Testis (tissue), 3 donors: ENCODE measurements around the gene MAP3K4. TPM values are rescaled to one million over a fixed set of nuclear protein-coding genes. Genes with fewer than 3 reads are reported as not detected.

ENCODE experiments used
- DNase-seq: peaks from one replicate; pipeline ENCODE4 v3.0.0-alpha.2; 2019
- H3K27ac ChIP-seq, 2 donors: fragments of 200-600 bp; sonication (generic); one replicate each; pipeline ENCODE4 v1.5.1; 2019
- H3K27me3 ChIP-seq: fragments of 200-600 bp; sonication (generic); one replicate; pipeline ENCODE4 v1.5.1; 2019
- H3K36me3 ChIP-seq: fragments of 200-600 bp; sonication (generic); one replicate; pipeline ENCODE4 v1.5.1; 2017; ENCODE audit warnings: low read depth; ENCODE audit errors: missing control alignments
- H3K4me1 ChIP-seq: fragments of 200-600 bp; sonication (generic); one replicate; pipeline ENCODE4 v1.5.1; 2019
- H3K4me3 ChIP-seq, 2 donors: fragments of 200-600 bp; sonication (generic); one replicate each; pipeline ENCODE4 v1.5.1; 2017 to 2019
- H3K9me3 ChIP-seq: fragments of 200-600 bp; sonication (generic); one replicate; pipeline ENCODE4 v1.5.1; 2017
- CTCF ChIP-seq, 3 experiments: fragments of 450-650 bp in 2 of 3; fragments of 200-600 bp in 1 of 3; sonication (generic) in 1 of 3; IDR thresholded peaks; one replicate each; pipeline ENCODE4 v1.5.1; 2016 to 2019; ENCODE audit warnings: antibody characterized with exemption in 3 of 3, mild to moderate bottlenecking in 2 of 3, moderate library complexity in 1 of 3
- POLR2A ChIP-seq: fragments of 450-650 bp; IDR thresholded peaks from one replicate; pipeline ENCODE4 v1.6.1; 2017; ENCODE audit warnings: antibody characterized with exemption, mild to moderate bottlenecking, moderate library complexity
- WGBS, 2 donors: methylation state at CpG; one replicate each; pipeline ENCODE4 v1.1.5; 2018; 5-methylcytosine and 5-hydroxymethylcytosine counted together
- intact Hi-C: fragments of 100-400 bp; cut with DNase I; formaldehyde crosslinking; loops from one replicate; pipeline ENCODE4 v1.15.1; 2023; ENCODE audit warnings: low total_unique reads
- polyA plus RNA-seq: library from polyadenylated mRNA; stranded (reverse); fragments of 350-450 nt; fragmentation: Illumina TruSeq; extraction: RNeasy Lipid Tissue Mini Kit (QIAGEN cat#74804); gene quantifications from one replicate; pipeline ENCODE4 v1.2.3, GENCODE V29; 2014; ENCODE audit warnings: low read depth, low replicate concordance; ENCODE audit not compliant: insufficient read depth
- total RNA-seq, 2 donors: library from RNA; depleted of rRNA; stranded (reverse); fragments of >200 nt; gene quantifications; one replicate each; pipeline ENCODE4 v1.2.3, GENCODE V29; 2016

Gene MAP3K4
- total and polyA plus RNA-seq, 3 donors from 2014 or later, result 45.0 to 77.7 (median 65.4) TPM

GRCh38 chr6:161137839-161138542, 146.4 kb downstream of the MAP3K4 start:
- H3K4me1 ChIP-seq, result no peaks in the 10 kb centered on the region
- no peak for DNase-seq
- no peak for TF ChIP-seq CTCF (IDR thresholded peaks at IDR 0.05)
- no peak for TF ChIP-seq POLR2A
- H3K27me3 ChIP-seq, result no peaks in the 10 kb centered on the region
- no peaks in the 10 kb centered on the region for H3K9me3 ChIP-seq
- H3K36me3 ChIP-seq, result no peaks in the 10 kb centered on the region
- no peak overlapping the region for H3K27ac ChIP-seq
- intact Hi-C loops, result no loop called here
- H3K4me3 ChIP-seq, result no peak overlapping the region
- 92 to 95% methylated on average over 10 to 12 of the region's 12 CpGs for WGBS, 2 donors

- TF ChIP-seq CTCF (IDR thresholded peaks at IDR 0.05), result no peak
- no peak for TF ChIP-seq POLR2A
- no peak overlapping the region for H3K4me3 ChIP-seq
- intact Hi-C loops, result no loop called here
- H3K36me3 ChIP-seq, result no peaks in the 10 kb centered on the region
- H3K27me3 ChIP-seq, result no peaks in the 10 kb centered on the region
- DNase-seq, result no peak
- H3K27ac ChIP-seq, result no peak overlapping the region
- H3K9me3 ChIP-seq, result no peaks in the 10 kb centered on the region
- H3K4me1 ChIP-seq, result no peaks in the 10 kb centered on the region
- WGBS, 2 donors, result 91 to 93% methylated on average over 18 to 23 of the region's 23 CpGs
These were observed 147.2 kb downstream of the MAP3K4 start for GRCh38 chr6:161138543-161139303.

- no peak for TF ChIP-seq CTCF (IDR thresholded peaks at IDR 0.05)
- TF ChIP-seq POLR2A, result no peak
- DNase-seq, result no peak
- H3K4me1 ChIP-seq, result no peaks in the 10 kb centered on the region
- 94 to 95% methylated on average over 9 to 18 of the region's 18 CpGs for WGBS, 2 donors
- H3K27ac ChIP-seq, result no peak overlapping the region
- no peaks in the 10 kb centered on the region for H3K9me3 ChIP-seq
- H3K4me3 ChIP-seq, result no peak overlapping the region
- intact Hi-C loops, result no loop called here
- no peaks in the 10 kb centered on the region for H3K36me3 ChIP-seq
- H3K27me3 ChIP-seq, result no peaks in the 10 kb centered on the region
These were observed 147.8 kb downstream of the MAP3K4 start for GRCh38 chr6:161139304-161139765.

- intact Hi-C loops, result no loop called here
- Histone ChIP-seq H3K27ac (no peak overlapping the region), H3K36me3 (no peaks in the 10 kb centered on the region), H3K4me3 (no peak overlapping the region), H3K4me1 (no peaks in the 10 kb centered on the region), H3K9me3 (no peaks in the 10 kb centered on the region), H3K27me3 (no peaks in the 10 kb centered on the region)
- no peak for TF ChIP-seq POLR2A
- TF ChIP-seq CTCF (IDR thresholded peaks at IDR 0.05), result no peak
- WGBS, 2 donors, result 74 to 89% methylated on average over 11 to 28 of the region's 28 CpGs
- no peak for DNase-seq
These were observed 148.4 kb downstream of the MAP3K4 start for GRCh38 chr6:161139766-161140553.
